Suprapubic skin (tissue), 3 donors: Measurements from ENCODE around the gene SPATA32.

Experiments
- POLR2AphosphoS5 ChIP-seq, 3 donors: sonication (generic); formaldehyde crosslinking; IDR thresholded peaks; one replicate each; pipeline ENCODE4 v1.6.1; 2017; ENCODE audit warnings: antibody characterized with exemption in 3 of 3
- TF ChIP-seq, protein P1 (sequence below), 2 donors: fragments of 200-600 bp in 1 of 2; fragments of 450-650 bp in 1 of 2; sonication (generic) in 1 of 2; IDR thresholded peaks; one replicate each; pipeline ENCODE4 v1.5.1; 2016 to 2019; ENCODE audit warnings: antibody characterized with exemption in 2 of 2, mild to moderate bottlenecking in 1 of 2, moderate library complexity in 1 of 2

GRCh38 chr17:45264988-45265387, 3.1 kb upstream of the SPATA32 start:
- TF ChIP-seq, protein P1, sequence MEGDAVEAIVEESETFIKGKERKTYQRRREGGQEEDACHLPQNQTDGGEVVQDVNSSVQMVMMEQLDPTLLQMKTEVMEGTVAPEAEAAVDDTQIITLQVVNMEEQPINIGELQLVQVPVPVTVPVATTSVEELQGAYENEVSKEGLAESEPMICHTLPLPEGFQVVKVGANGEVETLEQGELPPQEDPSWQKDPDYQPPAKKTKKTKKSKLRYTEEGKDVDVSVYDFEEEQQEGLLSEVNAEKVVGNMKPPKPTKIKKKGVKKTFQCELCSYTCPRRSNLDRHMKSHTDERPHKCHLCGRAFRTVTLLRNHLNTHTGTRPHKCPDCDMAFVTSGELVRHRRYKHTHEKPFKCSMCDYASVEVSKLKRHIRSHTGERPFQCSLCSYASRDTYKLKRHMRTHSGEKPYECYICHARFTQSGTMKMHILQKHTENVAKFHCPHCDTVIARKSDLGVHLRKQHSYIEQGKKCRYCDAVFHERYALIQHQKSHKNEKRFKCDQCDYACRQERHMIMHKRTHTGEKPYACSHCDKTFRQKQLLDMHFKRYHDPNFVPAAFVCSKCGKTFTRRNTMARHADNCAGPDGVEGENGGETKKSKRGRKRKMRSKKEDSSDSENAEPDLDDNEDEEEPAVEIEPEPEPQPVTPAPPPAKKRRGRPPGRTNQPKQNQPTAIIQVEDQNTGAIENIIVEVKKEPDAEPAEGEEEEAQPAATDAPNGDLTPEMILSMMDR (IDR thresholded peaks at IDR 0.05): no peak
- no peak for TF ChIP-seq POLR2AphosphoS5 (IDR thresholded peaks at IDR 0.05)
